Dermis microvascular lymphatic vessel endothelial cell (primary cell): ENCODE measurements around the gene NEUROG2. TPM values are rescaled to one million over a fixed set of nuclear protein-coding genes. Genes with fewer than 3 reads are reported as not detected.
A peak's percentile ranks its signal among the peaks of the same experiment; 100 is the strongest.

Source experiments
- DNase-seq, 2 donors: peaks; one replicate each; pipeline versions ENCODE4 v3.0.0 to v3.0.0-alpha.2; 2010; ENCODE audit warnings: low read depth in 2 of 2
- total RNA-seq: library from RNA; depleted of rRNA; stranded (reverse); fragments of >200 nt; gene quantifications from 2 replicates; pipeline ENCODE4 v1.2.1, GENCODE V29; 2014

Gene NEUROG2
- total RNA-seq, 1 donor from 2014 or later = not detected

DNA sequence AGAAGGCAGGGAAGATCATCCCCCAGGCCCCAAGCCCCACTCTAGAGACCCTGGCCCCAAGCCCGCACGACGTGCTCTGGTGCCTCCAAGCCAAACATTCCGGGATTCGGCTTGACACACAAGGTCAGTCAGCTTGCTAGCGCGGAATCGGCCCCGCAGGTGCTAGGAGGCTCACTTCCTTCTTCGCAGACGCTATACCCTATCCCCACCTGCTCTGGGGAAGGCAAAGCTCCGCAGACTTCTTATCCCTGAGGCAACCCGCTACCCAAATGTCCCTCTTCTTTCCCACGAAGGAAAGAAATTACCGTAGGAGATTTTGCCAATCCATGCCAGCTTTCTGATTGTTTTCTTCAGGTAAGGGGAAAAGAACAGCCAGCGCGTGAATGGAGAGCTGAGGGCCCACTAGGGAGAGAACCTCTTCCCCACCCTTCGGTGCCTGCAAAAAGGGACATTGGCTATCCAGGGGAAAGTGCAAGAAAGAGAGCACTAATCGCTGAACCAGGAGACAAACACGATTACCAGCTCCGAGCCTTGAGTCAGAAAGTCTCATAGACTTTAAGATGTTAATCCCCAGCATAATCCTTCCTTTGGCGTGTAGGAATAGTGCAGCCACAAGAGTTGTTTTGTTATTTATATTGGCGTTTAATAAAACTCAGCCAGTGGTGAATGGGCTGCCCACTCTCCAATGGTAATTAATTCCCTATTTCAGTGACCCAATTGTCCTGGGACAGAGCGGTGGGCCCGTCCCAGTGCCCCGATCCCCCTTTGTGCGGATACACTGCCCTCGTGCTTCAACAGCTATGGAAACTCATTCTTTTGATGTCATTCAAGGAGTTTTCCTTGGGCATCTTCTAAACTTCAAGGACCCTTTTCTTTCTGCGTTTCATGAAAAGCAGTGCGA lies 5.4 kb upstream of the NEUROG2 start:
- DNase-seq = no peak

DNA sequence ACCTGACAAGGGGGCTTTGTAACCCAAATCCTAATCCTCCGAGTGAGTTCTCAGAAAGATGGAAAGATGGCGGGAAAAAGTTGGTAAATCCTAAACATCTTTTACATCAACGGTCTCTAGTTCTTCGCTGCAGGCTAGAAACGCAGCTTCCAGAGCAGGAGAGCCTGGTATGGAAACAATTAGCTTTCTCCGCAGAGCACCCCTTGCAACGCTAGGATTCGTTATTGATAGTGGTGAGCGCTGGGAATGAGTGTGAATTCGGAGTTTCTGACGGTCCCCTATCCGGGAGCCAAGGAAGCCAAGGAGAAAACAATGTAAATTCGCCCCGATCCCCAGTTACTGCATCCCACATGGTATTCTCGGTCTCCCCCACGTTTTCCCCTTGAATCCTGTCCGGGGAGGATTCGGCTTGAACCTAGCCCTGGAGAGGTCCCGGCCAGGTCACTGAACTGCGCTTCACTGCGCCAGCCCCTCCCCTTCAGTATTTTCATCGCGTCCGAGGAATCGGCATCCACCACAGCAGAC lies 4.7 kb upstream of the NEUROG2 start:
- no peak for DNase-seq

- DNase-seq = no peak
These were observed 4.0 kb upstream of the NEUROG2 start for GRCh38 chr4:112519689-112520597.

DNA sequence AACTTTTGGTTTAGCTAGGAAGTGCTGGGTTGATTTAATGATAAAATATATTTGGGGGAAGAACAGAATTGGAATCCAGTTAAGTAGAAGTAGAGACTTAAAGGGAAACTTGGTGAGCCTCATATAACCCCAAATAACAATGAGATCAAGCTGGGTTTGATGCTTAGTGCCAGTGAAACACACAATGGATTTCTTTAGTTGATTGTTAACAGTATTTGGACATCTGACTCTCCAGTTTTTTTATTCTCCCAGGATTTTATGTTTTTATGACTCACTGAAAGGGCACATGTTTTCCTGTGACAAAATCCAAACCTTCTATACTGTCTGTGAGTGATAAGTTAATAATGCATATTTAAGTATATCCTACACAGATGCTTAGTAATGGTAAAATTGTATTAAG lies 2.7 kb upstream of the NEUROG2 start:
- no peak for DNase-seq

- DNase-seq = no peak
These were observed 1.9 kb upstream of the NEUROG2 start for GRCh38 chr4:112517911-112518310.

DNA sequence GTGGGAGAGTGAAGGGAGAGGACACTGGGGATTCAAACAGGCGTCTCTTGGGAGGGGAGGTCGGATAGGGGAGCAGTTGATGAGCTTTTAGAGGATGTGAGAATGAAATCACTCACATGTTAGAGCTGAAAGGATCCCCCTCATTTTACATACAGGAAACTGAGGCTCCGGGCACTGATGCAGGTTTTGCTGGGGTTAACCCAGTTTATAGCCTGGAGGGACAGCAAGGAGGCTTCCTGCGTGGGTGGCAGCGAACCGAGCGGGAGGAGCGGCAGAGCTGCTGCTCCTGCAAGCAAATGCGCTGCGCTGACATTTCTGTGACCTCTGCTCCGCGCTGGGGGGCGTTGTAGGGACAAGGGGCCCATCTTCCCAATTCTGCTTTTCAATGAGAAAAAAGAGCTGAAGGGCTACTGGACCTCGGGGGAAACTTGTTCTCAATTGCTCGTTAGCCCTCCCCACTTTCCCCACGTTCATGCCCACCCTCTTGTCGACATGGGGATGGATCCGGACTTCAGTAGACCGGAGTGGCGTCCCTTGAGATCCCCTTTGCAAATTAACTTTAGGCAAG lies 1.2 kb upstream of the NEUROG2 start:
- DNase-seq = no peak

DNA sequence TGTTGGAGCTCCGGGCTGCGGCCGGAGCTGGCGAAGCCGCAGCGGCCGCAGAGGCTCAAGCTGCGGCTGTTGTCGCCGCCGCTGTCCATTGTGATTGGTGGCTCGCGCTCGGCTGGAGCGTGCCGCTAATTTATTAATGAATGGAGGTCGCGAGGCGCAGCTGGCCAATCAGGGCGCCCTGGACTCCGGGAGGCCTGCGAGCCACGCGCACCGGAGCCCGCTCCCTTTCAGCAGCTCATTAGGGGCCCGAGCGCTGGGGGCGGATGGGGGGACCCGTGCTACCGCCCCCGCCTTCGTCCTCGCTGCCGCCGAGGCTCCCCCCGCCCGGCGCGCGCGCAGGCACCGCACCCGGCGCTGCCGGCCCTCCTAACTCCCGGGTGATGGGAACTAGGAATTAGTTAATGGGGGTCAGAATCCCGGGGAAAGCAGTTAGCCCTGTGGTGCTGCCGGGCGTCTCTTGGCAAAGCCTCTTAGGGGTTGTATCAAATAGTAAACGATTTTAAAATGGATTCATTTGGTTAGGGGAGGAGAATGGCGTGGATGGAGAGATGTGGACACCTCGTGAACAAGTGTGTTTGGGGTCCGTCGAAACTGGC lies 589 bp upstream of the NEUROG2 start:
- DNase-seq = peak in 1 of 2 donors; percentile 47

DNA sequence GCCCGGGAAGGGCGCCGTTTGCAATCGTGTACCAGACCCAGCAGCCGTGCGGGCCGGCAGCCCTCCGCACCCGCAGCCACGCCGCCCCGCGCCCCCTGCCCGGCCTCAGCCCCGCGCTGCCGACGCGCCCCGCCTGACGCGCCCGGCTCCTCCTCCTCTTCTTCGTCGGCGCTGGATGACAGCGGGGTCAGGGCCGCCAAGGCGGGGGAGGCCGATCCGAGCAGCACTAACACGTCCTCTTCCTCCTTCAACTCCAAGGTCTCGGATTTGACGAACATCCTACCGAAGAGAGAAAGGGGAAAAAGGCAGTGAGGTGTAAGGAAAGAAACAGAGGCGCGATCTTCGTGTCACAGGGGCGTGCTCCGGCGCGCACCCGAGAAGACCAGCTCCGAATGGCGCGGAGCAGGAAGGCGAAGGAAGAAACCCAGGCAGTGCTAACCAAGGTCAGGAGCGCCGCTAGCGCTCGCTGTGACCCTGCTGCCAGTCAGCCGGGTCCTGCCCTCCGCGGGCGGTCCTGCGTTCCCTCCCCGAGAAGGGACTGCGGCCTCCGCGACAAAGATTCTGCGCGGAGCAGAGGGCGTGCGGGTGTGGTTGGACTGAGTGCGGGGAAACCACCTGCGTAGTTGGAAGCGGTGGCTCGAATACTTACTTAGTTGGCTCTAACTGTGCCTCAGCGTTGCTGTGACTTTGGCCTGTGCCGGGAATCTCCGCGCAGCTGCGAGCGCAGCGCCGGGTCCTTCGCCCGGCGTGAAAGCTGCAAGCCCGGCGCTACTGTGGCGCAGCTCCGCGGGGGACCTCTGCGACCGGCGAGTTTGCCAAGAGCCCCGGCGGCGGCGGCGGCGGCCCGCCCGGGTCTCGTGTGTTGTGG lies 548 bp downstream of the NEUROG2 start:
- DNase-seq = peak in 1 of 2 donors; percentile 34

- no peak for DNase-seq
These were observed 1.3 kb downstream of the NEUROG2 start for GRCh38 chr4:112514647-112515197.

DNA sequence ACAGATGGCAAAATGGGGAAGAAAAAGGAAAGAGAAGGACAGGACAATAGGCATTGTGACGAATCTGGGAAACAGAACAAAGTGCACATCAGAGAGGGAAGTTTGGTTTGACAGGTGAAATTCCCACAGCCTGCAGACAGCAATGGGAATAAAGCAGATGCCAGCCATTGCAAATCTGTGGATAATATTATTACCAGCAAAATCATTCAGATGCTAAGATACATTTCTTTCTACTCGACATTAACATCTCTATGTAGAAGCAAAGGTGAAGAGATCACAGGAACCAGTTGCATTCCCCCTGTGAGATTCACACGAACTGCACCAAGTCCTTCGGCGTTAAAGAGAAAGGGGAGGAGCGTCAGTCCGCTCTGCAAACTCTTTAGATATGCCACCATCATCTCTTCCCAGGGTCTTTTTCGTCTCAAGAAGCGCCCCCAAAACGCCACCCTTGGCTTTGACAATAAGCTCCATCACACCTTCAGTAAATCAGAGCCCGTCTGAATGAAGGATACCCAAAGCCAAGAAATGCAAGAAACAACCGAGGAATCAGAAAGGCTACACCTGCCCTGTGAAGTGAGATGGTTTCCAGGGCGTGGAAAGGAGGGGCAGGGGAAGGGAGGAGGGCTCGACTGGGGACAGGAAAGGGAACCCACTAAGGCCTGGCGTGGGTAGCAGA lies 1.9 kb downstream of the NEUROG2 start:
- no peak for DNase-seq

DNA sequence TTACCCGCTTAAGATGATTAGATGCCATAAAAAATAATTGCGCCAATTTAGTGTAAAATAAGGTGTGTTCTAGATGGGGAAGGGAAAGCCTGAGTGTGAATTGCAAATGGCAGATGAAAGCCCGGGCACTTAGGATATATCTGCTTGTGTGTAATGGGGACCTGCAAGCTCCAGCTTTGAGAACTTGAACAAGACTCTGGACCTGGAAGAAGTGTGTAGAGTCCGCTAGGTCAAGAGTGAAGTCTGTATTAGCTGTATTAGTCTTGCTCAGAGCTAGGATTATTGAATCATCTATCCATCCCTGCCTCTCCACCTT lies 4.2 kb downstream of the NEUROG2 start:
- no peak for DNase-seq

DNA sequence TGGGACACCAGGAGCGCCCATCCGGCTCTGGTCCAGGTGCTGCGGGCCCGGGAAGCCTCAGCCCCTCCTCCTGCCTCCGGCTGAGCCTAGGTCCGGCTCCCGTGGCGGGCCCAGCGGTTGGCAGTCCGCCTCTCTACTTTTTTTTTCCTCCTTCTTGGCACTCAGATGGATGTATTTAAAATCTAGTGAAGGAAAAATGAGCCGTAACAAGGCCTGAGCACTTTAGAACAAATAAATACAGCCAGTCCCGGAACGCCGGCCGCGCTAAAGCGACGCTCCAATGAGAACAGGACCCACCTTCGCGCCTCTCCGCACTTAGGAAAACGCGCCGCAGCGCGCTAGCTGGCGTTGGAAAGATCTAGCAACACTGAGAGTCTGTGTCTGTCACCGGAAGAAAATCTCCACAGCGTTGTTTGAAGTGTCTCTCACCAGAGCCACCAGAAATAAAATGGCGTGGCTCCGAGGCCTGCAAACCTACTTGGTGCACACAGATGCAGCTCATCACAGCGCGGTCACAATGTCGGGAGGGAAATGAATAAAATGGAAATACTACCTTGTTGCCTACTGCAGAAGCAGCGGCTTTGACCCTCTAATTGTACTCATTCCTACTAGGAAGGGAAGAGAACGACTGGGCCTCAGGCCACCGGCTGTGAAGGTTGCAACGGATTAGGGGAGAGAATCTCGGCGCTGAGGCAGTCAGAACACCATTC lies 4.7 kb downstream of the NEUROG2 start:
- DNase-seq = no peak

- DNase-seq = no peak
These were observed 5.5 kb downstream of the NEUROG2 start for GRCh38 chr4:112510291-112511092.

GRCh38 chr4:112509243-112510141 lies 6.5 kb downstream of the NEUROG2 start:
- no peak for DNase-seq

GRCh38 chr4:112508356-112508755 lies 7.6 kb downstream of the NEUROG2 start:
- no peak for DNase-seq

GRCh38 chr4:112504807-112505206 lies 11.2 kb downstream of the NEUROG2 start:
- no peak for DNase-seq

DNA sequence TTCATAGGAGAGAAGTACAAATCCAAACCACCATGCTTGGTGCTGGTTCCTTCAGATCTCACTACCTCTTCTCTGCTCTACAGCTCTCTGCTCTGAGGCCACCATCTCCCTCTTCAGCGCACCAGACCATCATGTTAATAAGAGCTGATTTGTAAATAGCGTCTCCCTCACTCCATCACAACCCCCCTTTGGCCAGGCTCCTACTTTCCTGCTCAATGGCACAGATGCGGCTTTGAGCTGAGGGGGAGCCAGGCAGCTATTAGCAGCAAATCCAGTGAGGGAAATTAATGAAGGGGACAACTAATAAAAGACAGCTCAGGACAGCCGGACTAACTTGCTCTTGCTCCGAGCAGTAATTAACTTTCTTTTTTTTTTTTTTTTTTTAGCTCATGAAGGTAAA lies 13.1 kb downstream of the NEUROG2 start:
- DNase-seq = no peak
